ENCODE measurements around the gene RHOH.

Gene RHOH

DNA sequence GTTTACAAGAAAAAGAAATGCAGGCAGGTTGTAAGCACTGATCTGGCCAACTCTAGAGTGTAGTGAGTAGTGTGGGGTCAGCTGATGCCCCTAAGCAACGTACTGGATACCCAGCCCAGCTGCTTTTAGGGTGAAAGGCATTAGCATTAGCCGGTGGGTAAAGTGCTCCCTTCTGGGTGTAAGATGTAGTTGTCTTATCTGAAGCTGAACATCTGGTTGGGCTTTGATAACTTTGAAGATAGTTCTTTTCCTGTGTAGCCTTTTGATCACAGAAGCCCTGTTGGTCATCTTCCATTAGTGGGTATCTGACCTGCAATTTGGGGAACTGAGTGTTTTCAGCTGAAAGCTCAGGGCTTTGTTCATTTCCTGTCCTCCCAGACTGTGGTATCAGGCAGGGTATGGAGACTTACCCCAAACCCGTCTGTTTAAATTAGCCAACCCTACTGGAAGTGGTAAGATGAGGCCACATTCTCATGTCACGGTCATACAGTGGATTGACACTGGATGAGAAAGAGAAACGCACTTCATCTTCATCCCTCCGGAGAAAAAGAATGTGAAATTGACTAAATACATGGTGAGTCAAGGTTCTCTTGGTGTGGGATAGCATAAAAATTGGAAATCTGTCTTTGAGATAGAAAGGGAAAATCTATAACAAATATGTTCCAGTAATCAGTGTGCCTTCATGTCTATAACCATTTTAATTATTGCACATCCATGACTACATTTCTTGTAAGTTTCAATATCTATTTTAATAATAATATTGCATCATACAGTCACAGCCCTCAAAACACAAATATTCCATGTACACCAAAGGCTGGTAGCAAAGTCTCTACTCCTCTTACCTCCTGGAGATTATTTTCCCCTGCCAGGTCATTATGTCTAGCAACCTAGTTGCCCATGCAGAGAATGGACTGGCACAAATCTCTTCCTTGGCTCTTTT, 8.7 kb downstream of the RHOH start:
- DNase-seq (ENCODE audit: low spot score) = no peak

- DNase-seq (ENCODE audit: low spot score) = no peak
Observed at GRCh38 chr4:40206426-40206825, 9.6 kb downstream of the RHOH start.

DNA sequence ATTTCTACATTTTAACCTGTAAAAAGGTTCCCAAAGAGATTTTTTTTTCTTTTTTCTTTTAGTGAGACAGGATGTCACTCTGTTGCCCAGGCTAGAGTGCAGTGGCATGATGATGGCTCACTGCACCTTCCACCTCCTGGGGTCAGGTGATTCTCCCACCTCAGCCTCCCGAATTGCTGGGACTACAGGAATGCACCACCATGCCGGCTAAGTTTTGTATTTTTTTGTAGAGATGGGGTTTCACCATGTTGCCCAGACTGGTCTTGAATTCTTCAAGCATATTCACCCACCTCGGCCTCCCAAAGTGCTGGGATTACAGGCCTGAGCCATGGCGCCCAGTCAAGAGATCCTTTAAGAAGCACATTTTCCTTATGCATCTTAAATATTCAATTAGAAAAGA, 12.6 kb downstream of the RHOH start:
- no peak for DNase-seq (ENCODE audit: low spot score)

DNA sequence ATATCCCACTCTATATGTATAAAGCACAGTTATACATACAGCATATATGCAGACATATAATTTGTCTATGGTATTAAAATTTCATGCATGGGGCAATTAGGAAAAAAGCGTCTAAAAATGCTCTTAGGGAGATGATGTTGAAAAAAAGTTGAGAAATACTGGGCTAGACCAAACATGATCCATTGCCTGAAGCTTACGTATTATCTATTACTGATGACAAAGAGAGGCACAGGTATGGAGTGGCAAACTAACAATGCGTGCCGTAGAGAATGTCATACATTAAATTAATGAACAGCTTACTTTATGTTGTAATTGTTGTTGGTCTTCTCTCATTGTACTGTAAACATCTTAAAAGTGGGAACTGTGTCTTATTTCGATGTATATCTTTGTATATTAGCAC, 13.9 kb downstream of the RHOH start:
- no peak for DNase-seq (ENCODE audit: low spot score)

DNA sequence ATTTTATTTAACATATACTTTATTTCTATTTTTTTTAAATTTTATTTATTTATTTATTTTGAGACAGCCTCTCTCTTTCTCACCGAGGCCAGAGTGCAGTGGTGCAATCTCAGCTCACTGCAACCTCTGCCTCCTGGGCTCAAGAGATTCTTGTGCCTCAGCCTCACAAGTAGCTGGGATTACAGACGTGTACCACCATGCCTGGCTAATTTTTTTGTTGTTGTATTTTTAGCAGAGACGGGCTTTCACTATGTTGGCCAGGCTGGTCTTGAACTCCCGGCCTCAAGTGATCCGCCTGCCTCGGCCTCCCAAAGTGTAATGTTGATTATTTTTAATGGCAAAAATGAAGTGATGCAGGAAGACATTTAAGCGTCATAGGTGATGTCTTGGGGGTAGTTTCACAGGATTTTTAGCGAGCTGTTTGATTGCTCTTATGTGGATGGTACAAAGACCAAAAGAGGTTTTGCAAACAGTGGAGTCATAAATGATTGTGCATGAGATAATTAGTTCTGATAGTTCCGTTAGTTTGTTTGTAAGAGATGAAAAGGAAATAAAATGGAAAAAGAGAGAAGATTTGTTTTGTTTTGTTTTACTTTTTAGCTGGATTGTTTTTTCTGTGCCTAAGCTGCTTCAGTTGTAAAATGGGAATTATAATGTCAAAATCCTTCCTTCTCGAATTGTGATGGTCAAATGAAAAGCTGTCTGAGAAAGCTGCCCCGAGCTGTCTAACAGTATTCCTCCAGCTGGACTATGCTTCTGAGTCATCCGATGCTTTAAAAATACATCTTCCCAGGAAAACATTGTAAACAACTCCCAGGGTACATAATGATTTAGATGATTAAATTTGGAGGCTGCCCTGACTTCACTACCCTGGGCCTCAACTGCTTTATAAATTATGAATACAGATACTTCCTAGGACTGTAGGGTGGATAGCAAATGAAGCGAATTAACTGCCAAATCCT, 14.7 kb downstream of the RHOH start:
- no peak for DNase-seq (ENCODE audit: low spot score)

DNA sequence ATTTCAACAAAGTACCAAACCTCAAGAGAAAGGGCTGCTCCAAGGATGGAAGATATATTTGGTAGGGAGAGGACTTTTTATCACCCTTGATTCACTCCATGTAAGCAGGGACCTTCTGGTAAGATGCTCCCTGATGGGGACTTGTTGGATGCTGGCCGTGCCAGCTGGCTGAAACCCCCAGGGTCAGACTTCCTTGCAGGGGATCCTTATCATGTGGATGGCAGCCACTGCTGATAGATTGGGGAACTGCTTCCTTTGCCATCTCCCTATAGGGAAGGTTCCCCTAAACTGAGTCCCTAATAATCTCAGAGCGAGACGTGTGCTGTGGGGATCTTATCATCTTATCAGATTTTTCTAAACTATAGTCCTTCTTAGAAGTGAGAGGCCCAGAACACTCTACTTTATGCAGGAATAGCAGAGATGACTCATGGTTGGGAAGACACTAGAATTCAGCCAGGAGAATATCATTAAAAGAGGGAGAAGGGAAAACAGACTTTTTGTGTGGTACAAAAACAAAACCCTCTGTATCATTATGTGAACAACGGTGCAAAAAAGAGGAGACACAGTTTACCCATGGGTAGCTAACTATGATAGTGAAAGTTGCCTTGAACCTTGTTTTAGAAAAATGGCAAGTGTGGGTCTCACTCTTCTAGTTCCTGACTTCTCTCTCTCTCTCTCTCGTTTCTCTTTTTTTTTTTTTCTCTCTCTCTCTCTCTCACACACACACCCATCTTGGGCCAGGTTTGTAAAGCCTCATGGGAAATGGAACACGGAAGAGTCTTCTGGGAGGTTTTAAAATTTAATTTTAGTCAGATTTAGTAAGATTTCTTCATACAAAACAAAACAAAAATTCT, 16.1 kb downstream of the RHOH start:
- DNase-seq (ENCODE audit: low spot score) = no peak

GRCh38 chr4:40214038-40214437, 17.2 kb downstream of the RHOH start:
- no peak for DNase-seq (ENCODE audit: low spot score)

DNA sequence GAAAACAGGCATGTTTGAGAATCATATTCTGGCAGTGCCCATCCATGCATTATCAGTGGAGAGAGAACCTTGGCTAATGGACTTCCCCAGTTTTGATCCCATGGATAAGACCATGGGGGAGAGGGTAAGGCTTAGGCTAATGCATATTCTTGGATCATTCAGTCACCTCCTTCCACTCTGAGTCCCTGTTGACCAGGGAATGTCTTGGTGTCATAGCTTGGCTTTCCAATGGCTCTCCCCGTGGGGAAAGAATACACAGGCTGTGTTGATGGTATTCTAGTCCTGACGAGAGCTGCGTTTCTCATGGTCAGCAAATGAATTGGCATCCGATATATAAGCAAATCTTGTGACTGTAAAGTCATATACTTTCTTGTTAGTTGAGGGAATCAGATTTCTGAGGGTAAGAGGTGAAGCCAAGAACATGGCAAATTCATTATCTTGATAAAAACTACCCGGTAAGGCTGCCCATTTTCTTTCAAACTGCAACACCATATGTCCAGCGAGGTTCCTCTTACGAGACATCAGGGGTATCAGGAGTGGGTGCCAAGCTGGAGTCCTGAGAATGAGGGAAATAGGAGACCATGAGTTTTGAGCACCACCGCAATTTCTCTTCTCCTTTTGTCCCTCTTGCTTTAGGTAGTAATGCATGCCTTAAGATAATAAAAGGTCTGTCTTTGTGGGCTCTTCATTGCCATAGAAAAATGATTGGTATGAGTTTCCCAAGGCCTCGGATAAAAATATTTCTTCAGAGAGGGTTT, 18.0 kb downstream of the RHOH start:
- DNase-seq (ENCODE audit: low spot score) = no peak

DNA sequence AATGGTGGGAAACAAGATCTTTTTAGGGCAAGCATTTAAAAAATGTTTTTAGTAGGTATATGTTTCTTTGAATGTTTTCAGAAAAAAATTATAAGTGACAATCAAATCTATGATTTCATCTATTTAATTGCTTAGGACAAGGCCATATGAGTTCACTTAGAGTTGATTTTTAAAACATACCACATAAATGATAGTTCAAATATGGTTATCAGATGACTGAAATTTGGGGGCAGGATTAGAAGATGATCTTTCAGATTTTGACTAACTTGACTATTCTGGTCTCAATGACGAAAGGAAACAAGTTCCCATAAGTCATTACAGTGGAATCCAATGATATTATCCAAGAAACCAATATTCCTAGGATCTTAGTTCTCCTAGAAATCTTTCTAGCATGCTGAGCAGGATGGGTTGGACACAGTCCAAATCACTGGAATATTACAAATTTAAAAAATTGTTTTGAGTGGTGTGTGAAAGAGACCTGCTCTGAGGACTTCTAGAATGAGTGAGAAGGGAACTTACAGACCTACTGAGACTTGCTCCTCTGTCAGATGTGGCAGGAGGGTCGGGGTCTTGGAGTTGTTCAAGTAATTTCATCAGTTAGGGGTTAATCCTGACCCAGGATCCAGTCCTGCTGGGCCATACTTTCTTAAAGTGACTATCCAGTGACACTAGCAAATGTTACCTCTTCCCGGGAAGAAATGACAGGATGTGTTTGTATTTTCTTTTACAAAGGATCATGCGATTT, 20.0 kb downstream of the RHOH start:
- no peak for DNase-seq (ENCODE audit: low spot score)

- no peak for DNase-seq (ENCODE audit: low spot score)
Observed at GRCh38 chr4:40221744-40222143, 24.9 kb downstream of the RHOH start.

DNA sequence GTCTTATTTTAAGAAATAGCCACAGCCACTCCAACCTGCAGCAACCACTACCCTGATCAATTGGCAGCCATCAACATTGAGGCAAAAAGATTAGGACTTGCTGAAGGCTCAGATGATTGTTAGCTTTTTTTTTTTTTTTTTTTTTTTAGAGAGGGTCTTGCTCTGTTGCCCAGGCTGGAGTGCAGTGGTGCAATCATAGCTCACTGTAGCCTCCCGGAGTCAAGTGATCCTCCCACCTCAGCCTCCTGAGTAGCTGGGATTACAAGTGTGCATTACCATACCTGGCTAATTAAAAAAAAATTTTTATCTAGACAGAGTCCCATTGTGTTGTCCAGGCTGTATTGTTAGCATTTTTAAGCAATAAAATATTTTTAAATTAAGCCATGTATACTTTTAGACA, 26.5 kb downstream of the RHOH start:
- no peak for DNase-seq (ENCODE audit: low spot score)

GRCh38 chr4:40224432-40224831, 27.6 kb downstream of the RHOH start:
- DNase-seq (ENCODE audit: low spot score) = no peak

DNA sequence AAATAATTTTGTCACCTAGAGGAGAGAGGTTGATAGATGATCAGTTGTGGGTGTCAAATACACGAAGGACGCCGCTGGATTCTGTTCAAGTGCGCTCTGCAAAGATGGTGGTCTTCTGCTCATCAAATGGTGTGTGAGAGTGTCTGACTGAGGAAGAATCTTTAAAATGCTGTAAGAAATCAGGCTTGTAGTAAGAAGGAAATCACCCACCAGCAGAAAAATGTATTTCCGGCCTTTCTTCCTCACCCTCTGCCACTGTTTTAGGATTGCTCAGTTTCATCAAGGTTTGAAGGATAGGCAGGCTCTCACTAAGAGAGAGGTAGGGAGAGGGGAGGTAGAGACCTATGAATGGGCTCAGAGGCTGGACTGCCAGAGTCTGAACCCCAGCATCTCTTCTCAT, 28.7 kb downstream of the RHOH start:
- no peak for DNase-seq (ENCODE audit: low spot score)

GRCh38 chr4:40227284-40227683, 30.5 kb downstream of the RHOH start:
- DNase-seq (ENCODE audit: low spot score) = no peak

- DNase-seq (ENCODE audit: low spot score) = no peak
Observed at GRCh38 chr4:40228497-40229365, 31.9 kb downstream of the RHOH start.

DNA sequence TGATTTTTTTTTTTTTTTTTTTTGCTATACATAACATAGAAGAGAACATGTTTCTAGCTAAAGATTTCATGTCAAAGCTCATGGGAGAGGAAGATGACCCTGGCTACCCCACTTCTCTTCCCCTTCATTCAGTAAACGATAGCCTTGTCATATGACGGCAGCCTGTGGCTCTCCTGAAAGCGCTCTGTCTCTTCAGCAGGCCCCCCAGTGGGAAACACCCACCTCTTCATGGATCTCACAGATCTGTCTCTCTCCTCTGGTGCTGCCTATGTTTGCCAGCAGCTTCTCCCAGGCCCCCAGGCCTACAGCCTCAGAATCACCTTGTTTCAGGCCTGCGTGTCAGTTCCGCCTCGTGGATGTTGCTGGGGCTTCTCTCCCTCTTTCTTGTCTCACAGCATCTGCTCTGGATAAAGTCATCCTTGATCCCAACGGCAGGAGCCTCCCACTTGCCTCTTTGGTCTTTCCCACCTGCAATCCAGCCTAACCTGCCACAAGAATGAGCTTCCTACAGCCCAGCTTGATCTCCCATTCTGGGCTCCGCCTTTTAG, 34.6 kb downstream of the RHOH start:
- DNase-seq (ENCODE audit: low spot score) = no peak

DNA sequence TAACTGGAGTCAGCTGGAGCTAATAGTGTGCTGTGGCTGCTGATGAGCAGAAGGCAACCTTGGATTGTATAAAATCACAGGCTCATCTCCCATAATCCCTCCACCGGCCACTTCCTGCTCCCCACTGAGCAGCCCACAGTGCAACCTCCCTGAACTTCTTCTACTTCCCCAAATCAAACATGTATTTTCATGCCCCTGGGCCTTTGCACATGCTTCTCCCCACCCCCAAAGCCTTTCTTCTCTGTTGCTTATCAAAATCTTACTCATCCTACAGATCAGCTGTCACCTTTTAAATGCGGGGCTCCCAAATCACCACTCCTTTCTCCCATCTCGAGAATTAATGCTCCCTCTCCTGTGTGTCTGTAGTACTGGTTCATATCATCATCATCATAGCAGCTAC, 35.8 kb downstream of the RHOH start:
- DNase-seq (ENCODE audit: low spot score) = no peak

DNA sequence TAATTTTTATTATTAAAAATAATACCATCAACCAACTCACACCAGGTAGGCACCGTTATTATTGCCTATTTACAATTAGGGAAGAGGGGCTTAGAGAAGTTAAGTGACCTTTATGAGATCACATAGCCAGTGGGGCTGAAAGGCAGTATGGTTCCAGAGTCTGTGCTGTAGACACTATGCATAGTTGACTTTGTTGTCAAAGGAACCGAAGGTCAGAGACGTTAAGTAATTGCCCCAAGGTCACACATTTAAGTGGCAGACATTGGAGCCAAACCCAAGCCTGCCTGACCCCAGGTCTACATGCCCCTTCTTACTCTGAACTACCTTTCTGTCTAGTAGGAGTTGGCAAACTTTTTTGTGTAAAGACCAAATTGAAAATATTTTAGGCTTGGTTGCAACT, 36.4 kb downstream of the RHOH start:
- DNase-seq (ENCODE audit: low spot score) = no peak

DNA sequence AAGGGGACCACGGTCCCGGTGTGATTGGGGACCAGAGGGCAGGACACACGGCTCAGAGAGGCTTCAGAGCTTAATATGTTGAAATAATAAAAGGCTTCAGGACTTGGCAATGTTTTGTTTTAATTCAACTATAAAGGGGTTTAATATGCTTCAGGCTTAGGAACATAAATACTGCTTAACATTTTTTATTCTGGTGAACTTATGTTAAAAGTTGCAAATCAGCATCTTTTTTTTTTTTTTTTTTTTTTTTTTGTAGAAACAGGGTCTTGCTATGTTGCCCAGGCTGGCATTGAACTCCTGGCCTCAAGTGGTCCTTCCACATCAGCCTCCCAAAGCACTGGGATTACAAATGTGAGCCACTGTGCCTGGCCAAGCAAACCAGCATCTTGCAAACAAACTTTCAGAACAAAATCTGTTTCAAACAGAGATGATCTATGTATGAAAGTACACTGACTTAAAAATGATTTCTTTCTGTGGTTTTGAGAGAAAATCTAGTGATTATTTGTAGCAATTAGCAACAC, 37.7 kb downstream of the RHOH start:
- DNase-seq (ENCODE audit: low spot score) = no peak
